Hepatocyte (in vitro differentiated cells): ENCODE measurements around the gene MEF2C. TPM values are rescaled to one million over a fixed set of nuclear protein-coding genes. Genes with fewer than 3 reads are reported as not detected.

ENCODE experiments used
- DNase-seq: peaks from one replicate; pipeline ENCODE4 v3.0.0-alpha.2; 2016; ENCODE audit warnings: low spot score
- H2AFZ ChIP-seq: fragments of 200-600 bp; sonication (generic); 2 replicates; pipeline ENCODE4 v1.6.0; 2016; ENCODE audit warnings: antibody characterized with exemption, mild to moderate bottlenecking
- H3K27ac ChIP-seq: fragments of 200-600 bp; sonication (generic); 2 replicates; pipeline ENCODE4 v1.5.1; 2016; ENCODE audit warnings: mild to moderate bottlenecking
- H3K27me3 ChIP-seq: fragments of 200-600 bp; sonication (generic); 2 replicates; pipeline ENCODE4 v1.6.1; 2016
- H3K36me3 ChIP-seq: fragments of 200-600 bp; sonication (generic); replicated peaks from 2 replicates; pipeline ENCODE4 v1.5.1; 2016; ENCODE audit warnings: low read depth; ENCODE audit not compliant: insufficient read depth
- H3K4me1 ChIP-seq: fragments of 200-600 bp; sonication (generic); 2 replicates; pipeline ENCODE4 v1.5.1; 2016; ENCODE audit warnings: mild to moderate bottlenecking, moderate library complexity; ENCODE audit not compliant: insufficient read depth
- H3K4me2 ChIP-seq: fragments of 200-600 bp; sonication (generic); 2 replicates; pipeline ENCODE4 v1.6.0; 2016
- H3K4me3 ChIP-seq: fragments of 200-600 bp; sonication (generic); 2 replicates; pipeline ENCODE4 v1.5.1; 2016; ENCODE audit warnings: mild to moderate bottlenecking
- H3K79me2 ChIP-seq: fragments of 200-600 bp; sonication (generic); 2 replicates; pipeline ENCODE4 v1.6.0; 2017; ENCODE audit warnings: mild to moderate bottlenecking
- H3K9me2 ChIP-seq: fragments of 200-600 bp; sonication (generic); replicated peaks from 2 replicates; pipeline ENCODE4 v1.6.0; 2017; ENCODE audit warnings: mild to moderate bottlenecking; ENCODE audit not compliant: insufficient read depth
- H3K9me3 ChIP-seq: fragments of 200-600 bp; sonication (generic); 2 replicates; pipeline ENCODE4 v1.5.1; 2016; ENCODE audit warnings: low read depth, mild to moderate bottlenecking
- H4K20me1 ChIP-seq: fragments of 200-600 bp; sonication (generic); 2 replicates; pipeline ENCODE4 v1.6.0; 2016; ENCODE audit warnings: mild to moderate bottlenecking; ENCODE audit not compliant: insufficient read depth, poor library complexity, severe bottlenecking
- CTCF ChIP-seq: fragments of 200-600 bp; sonication (generic); IDR thresholded peaks from 2 replicates; pipeline ENCODE4 v1.5.1; 2016; ENCODE audit warnings: antibody characterized with exemption, mild to moderate bottlenecking; ENCODE audit not compliant: poor library complexity
- EZH2 ChIP-seq: fragments of 200-600 bp; sonication (generic); IDR thresholded peaks from 2 replicates; pipeline ENCODE4 v1.6.1; 2016; ENCODE audit warnings: antibody characterized with exemption, mild to moderate bottlenecking, borderline replicate concordance
- EZH2phosphoT487 ChIP-seq: fragments of 200-600 bp; sonication (generic); IDR thresholded peaks from one replicate; pipeline ENCODE4 v1.6.1; 2018; ENCODE audit warnings: antibody characterized with exemption, mild to moderate bottlenecking, low read depth, moderate library complexity; ENCODE audit not compliant: unreplicated experiment, severe bottlenecking
- WGBS: methylation state at CpG from one replicate; pipeline ENCODE4 v1.1.6; 2016; ENCODE audit warnings: low lambda C conversion rate; ENCODE audit errors: missing lambda C conversion rate; 5-methylcytosine and 5-hydroxymethylcytosine counted together
- polyA plus RNA-seq: library from polyadenylated mRNA; unstranded; fragments of >200 nt; fragmentation: Nextera tagmentation; extraction: Ambion mirVana; gene quantifications from 2 replicates; pipeline ENCODE4 v1.2.1, GENCODE V29; 2016
- total RNA-seq: library from RNA; depleted of rRNA; stranded (reverse); fragments of >200 nt; gene quantifications from 2 replicates; pipeline ENCODE4 v1.2.3, GENCODE V29; 2014

Gene MEF2C
- total and polyA plus RNA-seq, 2 experiments from 2014 or later, result 5.9 to 14.6 TPM

- DNase-seq, result no peak
- WGBS, result 71% methylated on average over 2 of the region's 2 CpGs
- no peak overlapping the region for H3K4me2 ChIP-seq
Measured at GRCh38 chr5:88708682-88709398, 174.1 kb downstream of the MEF2C start.

GRCh38 chr5:88708021-88708420, 175.0 kb downstream of the MEF2C start:
- 100% methylated on average over 1 of the region's 1 CpG for WGBS
- TF ChIP-seq EZH2 (no peak), EZH2phosphoT487 (no peak), CTCF (no peak)

More at GRCh38 chr5:88708682-88709398, 174.1 kb downstream of the MEF2C start:
- Histone ChIP-seq H4K20me1 (no peaks in the 10 kb centered on the region), H3K27ac (no peak overlapping the region), H3K4me3 (no peak overlapping the region), H3K27me3 (no peaks in the 10 kb centered on the region), H2AFZ (no peak overlapping the region), H3K9me2 (no peaks in the 10 kb centered on the region), H3K79me2 (no peaks in the 10 kb centered on the region), H3K4me1 (no peaks in the 10 kb centered on the region), H3K9me3 (no peaks in the 10 kb centered on the region), H3K36me3 (no peaks in the 10 kb centered on the region)
- TF ChIP-seq EZH2 (no peak), EZH2phosphoT487 (no peak), CTCF (no peak)

GRCh38 chr5:88707216-88707965, 175.6 kb downstream of the MEF2C start:
- H4K20me1 ChIP-seq, result no peaks in the 10 kb centered on the region
- DNase-seq, result no peak
- no peaks in the 10 kb centered on the region for H3K9me2 ChIP-seq
- TF ChIP-seq EZH2 (no peak), CTCF (no peak), EZH2phosphoT487 (no peak)
- no peak overlapping the region for H3K27ac ChIP-seq
- H3K9me3 ChIP-seq, result no peaks in the 10 kb centered on the region
- WGBS, result 68% methylated on average over 4 of the region's 4 CpGs
- H3K4me3 ChIP-seq, result no peak overlapping the region
- H3K4me1 ChIP-seq, result no peaks in the 10 kb centered on the region
- no peaks in the 10 kb centered on the region for H3K27me3 ChIP-seq
- no peak overlapping the region for H2AFZ ChIP-seq
- H3K79me2 ChIP-seq, result no peaks in the 10 kb centered on the region
- H3K4me2 ChIP-seq, result no peak overlapping the region
- no peaks in the 10 kb centered on the region for H3K36me3 ChIP-seq

More at GRCh38 chr5:88708021-88708420, 175.0 kb downstream of the MEF2C start:
- H3K4me1 ChIP-seq, result no peaks in the 10 kb centered on the region
- H3K4me2 ChIP-seq, result no peak overlapping the region
- H3K36me3 ChIP-seq, result no peaks in the 10 kb centered on the region
- no peak overlapping the region for H2AFZ ChIP-seq
- DNase-seq, result no peak
- no peaks in the 10 kb centered on the region for H3K27me3 ChIP-seq
- H3K4me3 ChIP-seq, result no peak overlapping the region
- no peaks in the 10 kb centered on the region for H3K79me2 ChIP-seq
- no peak overlapping the region for H3K27ac ChIP-seq
- H3K9me3 ChIP-seq, result no peaks in the 10 kb centered on the region
- H3K9me2 ChIP-seq, result no peaks in the 10 kb centered on the region
- no peaks in the 10 kb centered on the region for H4K20me1 ChIP-seq
